Epithelial cell of esophagus (primary cell): ENCODE measurements around the gene NAA80.

Source experiments
- DNase-seq: peaks from one replicate; pipeline ENCODE4 v3.0.0; 2010; ENCODE audit warnings: low read depth
- H3K4me3 ChIP-seq: 2 replicates; pipeline ENCODE4 v1.5.1; 2011; ENCODE audit warnings: mild to moderate bottlenecking, low read length, control low read depth
- CTCF ChIP-seq: IDR thresholded peaks from 2 replicates; pipeline ENCODE4 v1.5.1; 2011; ENCODE audit warnings: low read depth, mild to moderate bottlenecking, low read length, control low read depth, inconsistent platforms; ENCODE audit not compliant: insufficient read depth; ENCODE audit errors: missing control alignments

The NAA80 gene

DNA sequence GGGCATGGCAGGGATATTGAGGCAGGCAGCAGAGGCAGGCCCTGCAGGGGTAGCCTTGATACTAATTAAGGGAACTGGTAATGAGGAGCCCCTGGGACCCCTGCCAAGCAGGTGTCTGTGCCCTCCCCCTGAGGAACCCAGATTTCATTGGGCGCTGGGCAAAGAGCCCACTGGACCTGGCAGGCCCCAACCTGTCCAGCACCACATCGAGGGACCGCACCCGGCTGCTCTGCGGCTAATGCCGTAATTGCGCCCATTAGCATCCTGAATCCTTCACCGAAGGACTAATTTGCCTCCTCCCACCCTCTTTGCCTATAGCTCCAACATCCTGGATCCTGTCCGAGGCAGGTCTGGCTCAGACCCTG, 44.0 kb downstream of the NAA80 start:
- DNase-seq: peak; percentile 70
- no peak for TF ChIP-seq CTCF
- H3K4me3 ChIP-seq: no peak overlapping the region

DNA sequence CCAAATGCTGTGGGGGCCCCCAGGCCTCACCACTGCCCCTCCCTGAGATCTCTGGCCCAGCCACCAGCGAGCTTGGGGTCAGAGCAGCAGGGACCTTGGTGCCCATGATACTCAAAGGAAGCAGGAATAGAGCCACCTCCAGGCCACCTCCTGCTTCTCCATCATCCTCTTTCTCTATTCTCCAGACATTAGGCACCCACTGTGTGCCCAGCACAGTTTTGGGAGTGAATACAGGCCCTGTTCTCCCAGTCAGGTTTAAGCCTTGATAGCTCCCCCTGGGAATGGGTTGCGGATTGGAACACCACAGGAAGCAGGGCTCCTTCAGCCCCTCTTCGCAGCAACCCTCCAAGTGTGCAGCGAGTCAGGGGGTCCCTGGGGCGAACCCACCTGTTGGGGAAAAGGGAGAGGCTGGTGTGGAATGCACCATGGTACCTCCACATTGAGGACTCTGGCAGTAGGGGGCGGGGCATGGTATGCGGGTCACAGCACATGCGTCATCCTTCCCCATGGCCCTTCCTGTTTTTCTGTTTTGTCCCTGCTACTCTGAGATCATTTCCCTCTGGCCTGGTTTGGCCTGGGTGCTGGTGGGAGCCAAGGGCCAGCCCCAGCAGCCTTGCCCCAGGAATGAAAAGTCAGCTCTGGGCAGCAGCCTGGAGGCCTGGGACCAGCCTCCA, 44.5 kb downstream of the NAA80 start:
- no peak for TF ChIP-seq CTCF
- no peak overlapping the region for H3K4me3 ChIP-seq
- DNase-seq: peak; percentile 69

GRCh38 chr3:50251220-50251619, 48.0 kb downstream of the NAA80 start:
- no peak overlapping the region for H3K4me3 ChIP-seq
- peak; percentile 99 for DNase-seq
- TF ChIP-seq CTCF: no peak

GRCh38 chr3:50250514-50250913, 48.7 kb downstream of the NAA80 start:
- no peak overlapping the region for H3K4me3 ChIP-seq
- no peak for TF ChIP-seq CTCF
- no peak for DNase-seq

- no peak overlapping the region for H3K4me3 ChIP-seq
- TF ChIP-seq CTCF: no peak
- DNase-seq: no peak
Measured at GRCh38 chr3:50249457-50249856, 49.7 kb downstream of the NAA80 start.

- peak; percentile 76 for DNase-seq
Measured at GRCh38 chr3:50248387-50248786, 50.8 kb downstream of the NAA80 start.

More at GRCh38 chr3:50248387-50248786, 50.8 kb downstream of the NAA80 start:
- H3K4me3 ChIP-seq: no peak overlapping the region
- TF ChIP-seq CTCF: no peak
